Renal pelvis (tissue), 12 donors: Measurements from ENCODE around the gene FBN2. TPM values are rescaled to one million over a fixed set of nuclear protein-coding genes. Genes with fewer than 3 reads are reported as not detected.
A peak's percentile ranks its signal among the peaks of the same experiment; 100 is the strongest.

ENCODE experiments used
- DNase-seq: peaks from one replicate; pipeline ENCODE4 v3.0.0-alpha.2; 2013
- long read RNA-seq, 16 experiments: transcript quantifications; one replicate each; lab custom pipeline, GENCODE V29; 2026
- polyA plus RNA-seq, 3 donors: library from polyadenylated mRNA; unstranded; fragments of 120-200 nt; gene quantifications; one replicate each; pipeline ENCODE4 v1.2.1, GENCODE V29; 2013; ENCODE audit not compliant: insufficient read length in 3 of 3

Gene FBN2
- 100 to 1,000 TPM in 1 of 3 donors, 10 to 100 TPM in 2; 88.2 to 111 (median 88.7) TPM for polyA plus RNA-seq
- long read RNA-seq, donor 1, full-length matches to known transcripts: 2 of 2 reads
- long read RNA-seq, donor 1, partial matches to known transcripts: 0 of 2 reads
- long read RNA-seq, donor 1, other reads (novel, unspliced or antisense): 0 of 2 reads
- long read RNA-seq, donor 2, full-length matches to known transcripts: 2 of 110 reads
- long read RNA-seq, donor 2, partial matches to known transcripts: 108 of 110 reads
- long read RNA-seq, donor 2, other reads (novel, unspliced or antisense): 0 of 110 reads
- long read RNA-seq, donor 3, partial matches to known transcripts: 5 of 5 reads
- long read RNA-seq, donor 3, other reads (novel, unspliced or antisense): 0 of 5 reads
- long read RNA-seq, donor 4, full-length matches to known transcripts: 2 of 21 reads
- long read RNA-seq, donor 4, partial matches to known transcripts: 19 of 21 reads
- long read RNA-seq, donor 4, other reads (novel, unspliced or antisense): 0 of 21 reads
- long read RNA-seq, donor 5, full-length matches to known transcripts: 2 of 2 reads
- long read RNA-seq, donor 5, partial matches to known transcripts: 0 of 2 reads
- long read RNA-seq, donor 5, other reads (novel, unspliced or antisense): 0 of 2 reads
- long read RNA-seq, donor 6, partial matches to known transcripts: 0 of 1 reads
- long read RNA-seq, donor 6, other reads (novel, unspliced or antisense): 0 of 1 reads
- long read RNA-seq, donor 7, partial matches to known transcripts: 18 of 18 reads
- long read RNA-seq, donor 7, other reads (novel, unspliced or antisense): 0 of 18 reads
- long read RNA-seq, donor 8, full-length matches to known transcripts: 4 of 50 reads
- long read RNA-seq, donor 8, partial matches to known transcripts: 46 of 50 reads
- long read RNA-seq, donor 8, other reads (novel, unspliced or antisense): 0 of 50 reads
- long read RNA-seq, donor 9, full-length matches to known transcripts: 1 of 1 reads
- long read RNA-seq, donor 9, partial matches to known transcripts: 0 of 1 reads
- long read RNA-seq, donor 9, other reads (novel, unspliced or antisense): 0 of 1 reads
- long read RNA-seq, donor 10, partial matches to known transcripts: 20 of 20 reads
- long read RNA-seq, donor 10, other reads (novel, unspliced or antisense): 0 of 20 reads
- long read RNA-seq, donor 11: 0 reads
- long read RNA-seq, donor 12, partial matches to known transcripts: 10 of 11 reads
- long read RNA-seq, donor 12, other reads (novel, unspliced or antisense): 0 of 11 reads
- long read RNA-seq, donor 13: 0 reads
- long read RNA-seq, donor 14, full-length matches to known transcripts: 5 of 96 reads
- long read RNA-seq, donor 14, partial matches to known transcripts: 91 of 96 reads
- long read RNA-seq, donor 14, other reads (novel, unspliced or antisense): 0 of 96 reads
- long read RNA-seq, donor 15: 0 reads
- long read RNA-seq, donor 16: 0 reads

DNA sequence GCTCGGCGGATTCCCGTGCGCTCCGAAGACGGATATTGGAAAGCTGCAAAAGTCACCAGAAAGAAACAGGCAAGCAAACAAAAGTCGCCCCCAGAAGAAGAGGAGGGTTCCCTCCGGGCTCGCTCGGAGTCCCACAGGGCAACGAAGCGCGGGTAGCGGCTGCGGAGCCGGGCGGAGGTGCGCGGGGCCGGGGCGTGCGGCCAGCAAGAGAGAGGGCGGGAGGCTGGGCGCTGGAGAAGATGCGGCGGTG, at the start of gene FBN2:
Gene FBN2, minus strand, starts transcription at position 246 of the 250 bp plus-strand sequence. CDS start 642 bp downstream, outside the sequence.
- no peak for DNase-seq

DNA sequence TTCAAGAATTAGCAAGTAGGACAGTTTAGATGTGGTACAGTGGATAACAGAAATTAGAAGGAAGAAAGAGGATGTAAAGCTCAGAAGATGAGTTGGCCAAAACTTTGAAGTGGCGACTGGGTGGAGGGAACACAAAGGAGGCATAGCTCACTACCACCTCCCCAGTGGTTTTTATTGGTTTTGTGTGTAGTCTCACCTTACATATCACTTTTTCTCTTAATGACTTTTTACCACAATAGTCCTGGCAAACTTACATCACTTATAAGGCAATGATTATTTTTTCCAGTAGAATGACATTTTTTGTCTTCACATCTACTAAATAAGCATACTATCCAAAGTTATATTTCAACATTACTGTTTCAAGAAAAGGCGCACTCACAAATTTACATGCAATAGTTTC, 49.2 kb upstream of the FBN2 start:
- DNase-seq: no peak

- no peak for DNase-seq
These were observed 48.8 kb upstream of the FBN2 start for GRCh38 chr5:128586848-128587247.

- no peak for DNase-seq
These were observed 41.6 kb upstream of the FBN2 start for GRCh38 chr5:128579639-128580038.

DNA sequence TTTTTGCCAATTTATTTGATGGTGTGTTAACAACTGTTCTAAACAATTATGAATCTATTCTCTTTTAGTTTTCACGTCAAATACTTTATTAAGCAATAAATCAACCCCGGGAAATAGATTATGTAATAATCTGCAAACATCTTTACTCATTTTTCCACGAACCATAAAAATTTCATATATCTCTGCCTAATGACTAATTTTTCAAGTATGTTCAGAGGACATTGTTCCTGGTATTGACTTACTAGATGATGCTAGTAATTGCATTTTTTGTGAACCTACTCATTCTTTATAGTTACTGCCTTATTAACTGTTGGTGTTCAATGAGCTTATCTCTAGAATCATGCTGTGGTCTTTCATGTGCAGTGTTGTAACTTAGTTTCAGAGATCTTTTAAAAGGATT, 41.0 kb upstream of the FBN2 start:
- no peak for DNase-seq

GRCh38 chr5:128574041-128574440, 36.0 kb upstream of the FBN2 start:
- DNase-seq: no peak

GRCh38 chr5:128572930-128573319, 34.9 kb upstream of the FBN2 start:
- no peak for DNase-seq

GRCh38 chr5:128572051-128572929, 34.2 kb upstream of the FBN2 start:
- no peak for DNase-seq

DNA sequence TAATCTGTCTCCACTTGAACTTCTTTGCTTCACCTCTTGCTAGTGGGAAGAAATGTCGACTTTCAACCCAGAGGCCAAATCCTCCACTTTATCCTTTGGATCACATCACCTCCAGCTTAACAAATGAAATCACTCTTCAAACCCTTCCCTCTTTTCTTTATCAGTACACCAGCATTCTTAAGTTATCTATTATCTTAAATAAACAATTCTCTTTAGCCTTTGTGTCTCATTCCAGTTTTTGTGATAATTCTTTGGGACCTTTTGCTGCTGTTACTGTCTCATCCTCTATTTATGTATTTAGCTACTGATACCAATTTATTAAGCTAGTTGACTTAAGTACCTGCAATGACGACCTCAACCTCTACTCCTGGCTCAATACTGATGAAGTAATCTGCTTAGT, 28.1 kb upstream of the FBN2 start:
- DNase-seq: no peak

DNA sequence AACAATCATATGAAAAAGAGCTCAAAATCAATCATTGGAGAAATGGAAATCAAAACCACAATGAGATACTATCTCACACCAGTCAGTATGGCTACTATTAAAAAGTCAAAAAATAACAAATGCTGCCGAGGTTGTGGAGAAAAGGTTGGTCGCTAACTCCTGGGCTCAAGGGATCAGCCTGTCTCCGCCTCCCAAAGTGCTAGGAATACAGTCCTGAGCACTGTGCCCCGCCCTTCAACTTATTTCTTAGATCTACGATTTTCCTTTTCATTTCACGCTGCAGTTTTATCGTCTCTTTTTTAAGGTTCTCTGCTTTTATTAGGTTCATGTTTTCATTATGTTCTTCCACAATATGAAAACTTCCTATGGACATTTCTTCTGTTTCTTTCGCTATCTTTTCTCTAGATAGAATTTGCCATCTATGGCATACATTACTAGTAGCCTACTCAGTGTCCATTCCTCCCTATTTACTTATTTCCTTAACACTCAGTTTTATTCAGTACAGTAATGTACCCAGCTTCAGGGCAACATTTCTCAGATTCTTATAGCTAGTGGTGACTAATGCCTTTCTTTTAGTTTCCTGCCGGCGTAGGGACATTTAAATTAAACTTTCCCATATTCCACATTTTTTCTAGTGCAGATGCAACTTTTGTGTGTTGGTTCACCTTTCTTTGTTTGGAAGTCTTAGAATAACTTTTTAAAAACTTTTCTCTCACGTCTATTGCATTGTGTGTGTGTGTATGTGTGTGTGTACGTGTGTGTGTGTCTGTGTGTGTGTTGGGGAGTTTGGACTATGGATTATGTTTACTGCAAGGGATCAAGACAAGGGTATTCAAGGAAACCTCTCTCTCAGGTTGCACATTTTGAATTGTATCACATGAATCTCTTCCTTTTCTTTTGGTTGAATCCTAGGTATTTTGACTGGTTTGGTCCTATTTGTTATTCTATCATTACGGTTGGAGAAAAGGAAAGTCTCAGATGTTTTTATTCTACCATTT, 21.6 kb upstream of the FBN2 start:
- DNase-seq: no peak

DNA sequence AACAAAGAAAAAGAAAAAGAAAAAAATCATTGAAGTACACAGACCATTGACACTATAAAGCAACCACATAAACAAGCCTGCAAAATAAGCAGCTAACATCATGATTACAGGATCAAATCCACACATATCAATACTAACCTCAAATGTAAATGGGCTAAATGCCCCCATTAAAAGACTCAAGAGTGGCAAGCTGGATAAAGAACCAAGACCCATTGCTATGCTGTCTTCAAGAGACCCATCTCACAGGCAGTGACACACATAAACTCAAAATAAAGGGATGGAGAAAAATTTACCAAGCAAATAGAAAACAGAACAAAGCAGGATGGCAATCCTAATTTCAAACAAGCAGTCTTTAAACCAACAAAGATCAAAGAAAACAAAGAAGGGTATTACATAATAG, 15.7 kb upstream of the FBN2 start:
- no peak for DNase-seq

GRCh38 chr5:128551476-128551875, 13.4 kb upstream of the FBN2 start:
- DNase-seq: no peak

DNA sequence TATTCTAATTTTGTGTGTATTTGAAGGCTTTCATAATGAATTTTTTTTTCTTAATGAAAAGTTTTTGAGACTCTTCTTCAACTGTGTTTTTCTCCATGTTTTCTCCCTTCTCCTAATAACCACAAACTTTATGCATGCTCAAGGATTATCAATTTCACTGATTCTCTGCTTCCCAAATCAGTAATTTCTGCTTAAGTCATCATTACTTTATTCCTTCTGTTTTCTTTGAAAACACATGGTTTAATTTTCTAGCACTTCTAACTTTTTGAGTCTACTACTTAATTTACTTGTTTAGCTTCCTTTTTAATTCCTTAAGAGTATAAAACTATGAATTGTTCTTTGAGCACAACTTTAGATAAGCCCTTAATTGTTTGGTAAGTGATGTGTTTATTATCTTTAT, 11.5 kb upstream of the FBN2 start:
- DNase-seq: no peak

DNA sequence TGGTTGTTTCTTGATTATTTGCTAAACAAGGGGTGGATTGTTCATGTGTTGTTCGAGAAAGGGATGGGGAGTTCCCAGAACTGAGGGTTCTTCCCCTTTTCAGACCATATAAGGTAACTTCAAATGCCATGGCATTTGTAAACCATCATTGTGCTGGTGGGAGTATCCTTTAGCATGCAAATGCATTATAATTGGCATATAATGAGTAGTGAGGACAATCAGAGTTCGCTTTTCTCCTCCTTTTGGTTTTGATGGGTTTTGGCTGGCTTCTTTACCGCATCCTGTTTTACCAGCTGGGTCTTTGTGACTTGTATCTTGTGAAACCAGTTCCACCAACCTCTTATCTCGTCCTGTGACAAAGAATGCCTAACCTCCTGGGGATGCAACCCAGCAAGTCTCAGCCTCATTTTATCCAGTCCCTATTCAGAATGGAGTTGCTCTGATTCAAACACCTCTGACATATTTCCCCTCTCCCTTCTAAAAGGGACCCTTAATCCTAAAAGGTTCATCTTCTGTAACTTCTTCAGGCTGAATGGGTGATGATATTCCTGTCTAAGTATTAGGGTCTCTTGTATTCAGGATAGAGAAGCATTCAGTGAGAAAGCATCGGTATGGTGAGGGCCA, 8.7 kb upstream of the FBN2 start:
- no peak for DNase-seq

DNA sequence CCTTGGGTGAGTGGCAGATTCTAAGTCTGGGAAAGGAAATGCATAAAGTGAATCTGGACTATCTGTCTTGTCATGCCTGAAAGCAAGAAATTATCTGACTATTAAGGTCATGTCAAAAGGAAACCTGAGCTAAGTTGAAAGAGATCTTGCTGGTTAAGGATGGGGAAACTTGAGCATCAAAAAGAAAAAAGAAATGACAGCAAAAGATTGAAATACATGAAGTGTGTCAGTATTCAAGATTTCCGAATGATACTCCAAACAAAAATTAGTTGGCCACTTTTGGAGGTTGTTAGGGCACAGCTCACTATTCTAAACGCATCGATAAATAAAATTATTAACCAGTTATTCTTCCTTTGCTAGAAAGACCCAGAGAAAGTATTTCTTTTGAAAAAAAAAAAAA, 3.3 kb upstream of the FBN2 start:
- DNase-seq: no peak

DNA sequence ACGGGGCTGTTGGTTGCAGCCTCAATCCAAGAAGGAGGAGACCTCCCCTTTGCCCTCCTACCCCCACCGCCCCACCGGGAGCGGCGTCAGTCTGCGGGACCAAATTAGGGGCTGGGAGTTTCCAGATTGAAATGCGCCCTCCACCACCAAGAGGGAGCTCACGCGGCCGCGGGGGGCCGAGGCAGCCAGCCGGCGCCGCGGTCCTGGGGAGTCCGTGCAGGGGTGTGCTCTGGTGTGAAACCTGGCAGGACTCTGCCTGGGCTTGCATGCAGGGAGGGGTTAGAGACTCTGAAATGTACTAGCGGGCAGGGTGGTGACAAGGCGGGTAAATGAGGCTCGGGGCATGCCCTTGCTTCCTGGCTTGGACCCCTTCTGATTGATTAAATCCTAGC, 989 bp upstream of the FBN2 start:
- DNase-seq: peak; percentile 27

DNA sequence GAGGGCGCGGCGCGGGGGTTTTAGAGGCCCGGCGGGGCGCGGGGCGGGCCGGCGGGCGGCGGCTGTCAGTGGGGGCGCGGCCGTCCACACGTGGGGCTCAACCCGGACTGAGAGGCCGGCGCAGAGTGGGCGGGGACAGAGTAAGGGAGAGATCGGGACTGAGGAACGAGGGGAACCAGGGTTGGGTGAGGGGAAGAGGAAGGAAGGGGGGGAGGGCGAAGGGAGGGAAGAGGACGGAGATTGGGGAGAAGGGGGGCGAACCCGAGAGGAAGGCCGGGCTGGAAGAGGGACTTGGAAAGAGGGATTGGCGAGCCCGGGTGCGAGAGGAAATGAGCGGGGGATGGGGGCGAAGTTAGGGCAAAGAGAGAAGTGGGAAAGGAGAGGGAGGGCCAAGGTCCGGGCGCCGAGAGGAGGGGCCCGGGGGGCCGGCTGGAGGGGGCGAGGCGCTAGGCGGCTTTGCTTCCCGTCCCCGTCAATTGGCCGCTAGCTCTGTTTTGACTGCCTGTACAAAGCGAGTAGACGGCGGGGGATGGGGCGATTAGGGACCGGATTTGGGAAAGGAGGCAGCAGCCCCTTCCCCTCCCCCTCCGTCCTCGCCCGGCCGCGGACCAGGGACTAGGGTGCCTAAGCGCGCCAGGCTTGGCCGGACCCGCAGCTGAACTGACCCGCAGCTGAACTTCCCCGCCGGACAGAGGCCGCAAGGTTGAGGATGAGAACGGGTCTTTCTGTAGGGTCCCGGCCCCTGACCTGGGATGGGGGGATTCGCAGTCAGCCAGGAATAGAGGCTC, 399 bp upstream of the FBN2 start:
- peak; percentile 92 for DNase-seq
